Esophagus muscularis mucosa (tissue), 3 donors: ENCODE data around the gene TSPOAP1.

ENCODE experiments used
- POLR2AphosphoS5 ChIP-seq, 2 donors: sonication (generic); formaldehyde crosslinking; IDR thresholded peaks; one replicate each; pipeline ENCODE4 v1.6.1; 2017; ENCODE audit warnings: antibody characterized with exemption in 2 of 2
- TF ChIP-seq, protein P1 (sequence below), 3 experiments: fragments of 200-600 bp in 2 of 3; fragments of 450-650 bp in 1 of 3; sonication (generic) in 2 of 3; IDR thresholded peaks; one replicate each; pipeline ENCODE4 v1.5.1; 2017 to 2019; ENCODE audit warnings: antibody characterized with exemption in 3 of 3, mild to moderate bottlenecking in 2 of 3, moderate library complexity in 1 of 3

DNA sequence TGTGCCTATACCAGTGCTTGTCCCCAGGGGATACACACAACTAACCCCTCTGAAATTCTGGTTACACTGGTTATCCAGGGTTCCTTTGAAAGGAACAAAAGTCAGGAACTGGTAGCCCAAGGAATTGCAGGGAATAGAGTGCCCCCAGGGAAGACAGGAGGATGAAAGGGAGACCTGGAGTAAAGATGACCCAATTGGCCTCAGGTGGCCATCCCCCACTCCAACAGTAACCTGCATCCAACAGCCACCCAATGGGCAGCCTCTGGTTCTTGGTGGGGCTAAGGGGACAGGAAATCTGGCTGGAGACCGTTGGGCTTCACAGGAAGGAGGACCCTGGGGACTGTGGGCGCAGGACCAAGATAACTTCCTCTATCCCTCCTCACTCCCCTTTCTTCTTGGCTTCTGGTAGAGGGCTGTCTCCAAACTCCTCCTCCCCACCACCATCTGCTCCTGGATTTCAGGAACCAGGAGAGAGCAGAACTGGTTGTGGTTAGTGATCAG, 47.0 kb downstream of the TSPOAP1 start:
- TF ChIP-seq, protein P1, sequence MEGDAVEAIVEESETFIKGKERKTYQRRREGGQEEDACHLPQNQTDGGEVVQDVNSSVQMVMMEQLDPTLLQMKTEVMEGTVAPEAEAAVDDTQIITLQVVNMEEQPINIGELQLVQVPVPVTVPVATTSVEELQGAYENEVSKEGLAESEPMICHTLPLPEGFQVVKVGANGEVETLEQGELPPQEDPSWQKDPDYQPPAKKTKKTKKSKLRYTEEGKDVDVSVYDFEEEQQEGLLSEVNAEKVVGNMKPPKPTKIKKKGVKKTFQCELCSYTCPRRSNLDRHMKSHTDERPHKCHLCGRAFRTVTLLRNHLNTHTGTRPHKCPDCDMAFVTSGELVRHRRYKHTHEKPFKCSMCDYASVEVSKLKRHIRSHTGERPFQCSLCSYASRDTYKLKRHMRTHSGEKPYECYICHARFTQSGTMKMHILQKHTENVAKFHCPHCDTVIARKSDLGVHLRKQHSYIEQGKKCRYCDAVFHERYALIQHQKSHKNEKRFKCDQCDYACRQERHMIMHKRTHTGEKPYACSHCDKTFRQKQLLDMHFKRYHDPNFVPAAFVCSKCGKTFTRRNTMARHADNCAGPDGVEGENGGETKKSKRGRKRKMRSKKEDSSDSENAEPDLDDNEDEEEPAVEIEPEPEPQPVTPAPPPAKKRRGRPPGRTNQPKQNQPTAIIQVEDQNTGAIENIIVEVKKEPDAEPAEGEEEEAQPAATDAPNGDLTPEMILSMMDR (IDR thresholded peaks at IDR 0.05): no peak
- TF ChIP-seq POLR2AphosphoS5 (IDR thresholded peaks at IDR 0.05): no peak
